ENCODE measurements around the gene ALG1. TPM values are rescaled to one million over a fixed set of nuclear protein-coding genes. Genes with fewer than 3 reads are reported as not detected.

The ALG1 gene
- polyA plus RNA-seq, 1 of the 3 experiments (the other 2 are of a cell fraction), result 27.0 TPM

GRCh38 chr16:5070431-5071186 lies 1.0 kb upstream of the ALG1 start:
- H2AFZ ChIP-seq (ENCODE audit: low read depth), result peak overlapping the region; percentile 96
- no peak overlapping the region for H3K4me3 ChIP-seq (ENCODE audit: low read depth in 2 of 2, low read length in 1 of 2)
- peaks cover 23% of the 10 kb centered on the region; the same call in 1 of the 2 replicates for H3K79me2 ChIP-seq (ENCODE audit: insufficient read depth)
- CTCF ChIA-PET, result interaction anchor here (1.1 kb wide), 2 partner anchors 15 to 34 kb away, joined by 3 read pairs; no protein-coding TSS in a partner anchor
- POLR2A ChIA-PET, result no interaction called here
- peaks cover 4 to 6% of the 10 kb centered on the region in 2 experiments; a peak in 1 of 4 replicates for H3K4me1 ChIP-seq (ENCODE audit: control insufficient read depth in 1 of 2, insufficient read depth in 2 of 2, low read depth in 1 of 2, low read length in 1 of 2)
- H3K4me2 ChIP-seq, result peak overlapping the region; percentile 80; the same call in 1 of the 2 replicates
- no peak overlapping the region for H3K27ac ChIP-seq (ENCODE audit: low read depth in 2 of 2, low read length in 1 of 2)
- peaks cover 0 to 4% of the 10 kb centered on the region in 2 experiments for H3K36me3 ChIP-seq (replicated peaks in 1 of 2; ENCODE audit: control insufficient read depth in 1 of 2, insufficient read depth in 2 of 2, low read length in 1 of 2)
- no peak for TF ChIP-seq TAF1 (IDR thresholded peaks at IDR 0.05; ENCODE audit: borderline replicate concordance, low read depth, low read length)
- TF ChIP-seq EZH2phosphoT487 (IDR thresholded peaks at IDR 0.05; ENCODE audit: borderline replicate concordance, low read depth), result no peak
- TF ChIP-seq ZBTB33 (IDR thresholded peaks at IDR 0.05; ENCODE audit: borderline replicate concordance, low read depth), result no peak
- no peak for TF ChIP-seq MXI1 (IDR thresholded peaks at IDR 0.05; ENCODE audit: low read depth, low read length)
- no peak for TF ChIP-seq TCF12 (IDR thresholded peaks at IDR 0.05)
- no peak for TF ChIP-seq FOSL2 (IDR thresholded peaks at IDR 0.05; ENCODE audit: borderline replicate concordance, low read depth)
- no peak for TF ChIP-seq SMC3 (IDR thresholded peaks at IDR 0.05; ENCODE audit: low read depth, low read length)
- TF ChIP-seq PBX3 (IDR thresholded peaks at IDR 0.05), result no peak
- no peak for TF ChIP-seq YY1 (IDR thresholded peaks at IDR 0.05; ENCODE audit: low read depth)
- TF ChIP-seq EP300 (IDR thresholded peaks at IDR 0.05; ENCODE audit: borderline replicate concordance in 1 of 2, low read depth in 1 of 2, low read length in 1 of 2), result no peak
- no peak for TF ChIP-seq USF2 (IDR thresholded peaks at IDR 0.05; ENCODE audit: borderline replicate concordance, low read depth, low read length)
- TF ChIP-seq SIN3A (IDR thresholded peaks at IDR 0.05; ENCODE audit: borderline replicate concordance, low read depth, low read length), result no peak
- H3K9me3 ChIP-seq, result no peaks in the 10 kb centered on the region
- no peak overlapping the region for H3K9ac ChIP-seq
- no peaks in the 10 kb centered on the region for H3F3A ChIP-seq (replicated peaks; ENCODE audit: insufficient read depth)
- no peaks in the 10 kb centered on the region for H3K9me2 ChIP-seq
- no peaks in the 10 kb centered on the region for H4K20me1 ChIP-seq (ENCODE audit: insufficient read depth)
- peaks cover under 1% of the 10 kb centered on the region; the same call in 1 of the 2 replicates for H3K27me3 ChIP-seq (ENCODE audit: insufficient read depth)
- 66% methylated on average over 13 of the region's 15 CpGs for WGBS (ENCODE audit: low lambda C conversion rate)
- DNase-seq, result peak; percentile 1
